GM21737 (cell line): ENCODE data around the gene CENPU.
"Not testable (repeated sequence)": the region's sequence is repeated elsewhere in the genome, so short reads cannot be mapped to it uniquely, and the experiment has no call there.

ENCODE experiments used
- ATAC-seq: cut with Tn5 transposase; IDR thresholded peaks from one replicate; pipeline ENCODE4 v1.9.1; 2021; ENCODE audit warnings: mild to moderate bottlenecking, moderate library complexity; ENCODE audit not compliant: unreplicated experiment

CENPU gene

GRCh38 chr4:184733654-184734524 is at the start of gene CENPU:
Gene CENPU (minus strand): TSS chr4:184734096. CDS start chr4:184734062, 34 bp downstream.
- peak; percentile 92 for ATAC-seq

- no peak for ATAC-seq
These were observed 49.0 kb upstream of the CENPU start for GRCh38 chr4:184782731-184783373.

- not testable (repeated sequence) for ATAC-seq
These were observed 45.3 kb upstream of the CENPU start for GRCh38 chr4:184779160-184779559.

- no peak for ATAC-seq
These were observed 44.4 kb upstream of the CENPU start for GRCh38 chr4:184778325-184778724.

GRCh38 chr4:184776821-184777220 is 42.9 kb upstream of the CENPU start:
- ATAC-seq: no peak

- no peak for ATAC-seq
These were observed 42.1 kb upstream of the CENPU start for GRCh38 chr4:184775854-184776555.

GRCh38 chr4:184774152-184774551 is 40.3 kb upstream of the CENPU start:
- ATAC-seq: no peak

GRCh38 chr4:184771416-184771815 is 37.5 kb upstream of the CENPU start:
- no peak for ATAC-seq

- no peak for ATAC-seq
These were observed 35.4 kb upstream of the CENPU start for GRCh38 chr4:184769141-184769765.

GRCh38 chr4:184768296-184768695 is 34.4 kb upstream of the CENPU start:
- ATAC-seq: no peak

GRCh38 chr4:184766446-184766845 is 32.5 kb upstream of the CENPU start:
- no peak for ATAC-seq

- ATAC-seq: no peak
These were observed 31.8 kb upstream of the CENPU start for GRCh38 chr4:184765473-184766340.

- ATAC-seq: no peak
These were observed 30.7 kb upstream of the CENPU start for GRCh38 chr4:184764601-184765000.

- no peak for ATAC-seq
These were observed 29.4 kb upstream of the CENPU start for GRCh38 chr4:184763150-184763780.

- peak; percentile 83 for ATAC-seq
These were observed 28.2 kb upstream of the CENPU start for GRCh38 chr4:184762100-184762499.

- no peak for ATAC-seq
These were observed 26.8 kb upstream of the CENPU start for GRCh38 chr4:184760681-184761080.

- ATAC-seq: no peak
These were observed 23.9 kb upstream of the CENPU start for GRCh38 chr4:184757810-184758209.

- ATAC-seq: no peak
These were observed 22.5 kb upstream of the CENPU start for GRCh38 chr4:184756399-184756798.

- ATAC-seq: no peak
These were observed 21.4 kb upstream of the CENPU start for GRCh38 chr4:184755278-184755677.
